Effector memory CD8-positive, alpha-beta T cell (primary cell): ENCODE measurements around the gene ZSWIM8.
"Not testable (repeated sequence)": the region's sequence is repeated elsewhere in the genome, so short reads cannot be mapped to it uniquely, and the experiment has no call there.

Source experiments
- ATAC-seq: fragments of 150-1000 bp; cut with Tn5 transposase; replicated peaks from 2 replicates; pipeline ENCODE4 v1.10.0; 2021; ENCODE audit warnings: mild to moderate bottlenecking, moderate library complexity
- DNase-seq, 3 experiments: peaks; one replicate each; pipeline ENCODE4 v3.0.0; 2021
- H3K27ac Mint-ChIP-seq, 2 donors: one replicate each; pipeline ENCODE4 v1.8.0; 2022; ENCODE audit warnings: mild to moderate bottlenecking in 2 of 2, mixed read lengths in 2 of 2, moderate library complexity in 2 of 2
- H3K27me3 Mint-ChIP-seq, 2 donors: one replicate each; pipeline ENCODE4 v1.8.0; 2022; ENCODE audit warnings: mixed read lengths in 2 of 2
- H3K36me3 Mint-ChIP-seq: one replicate; pipeline ENCODE4 v1.8.0; 2022; ENCODE audit warnings: mild to moderate bottlenecking, moderate library complexity, mixed read lengths; ENCODE audit not compliant: insufficient read depth
- H3K4me1 Mint-ChIP-seq, 2 donors: one replicate each; pipeline ENCODE4 v1.8.0; 2022; ENCODE audit warnings: low read depth in 2 of 2, mixed read lengths in 2 of 2
- H3K4me3 Mint-ChIP-seq, 2 donors: one replicate each; pipeline ENCODE4 v1.8.0; 2022; ENCODE audit warnings: mild to moderate bottlenecking in 2 of 2, mixed read lengths in 2 of 2, moderate library complexity in 2 of 2
- H3K9me3 Mint-ChIP-seq, 2 donors: one replicate each; pipeline ENCODE4 v1.8.0; 2022; ENCODE audit warnings: mixed read lengths in 2 of 2

Gene ZSWIM8

DNA sequence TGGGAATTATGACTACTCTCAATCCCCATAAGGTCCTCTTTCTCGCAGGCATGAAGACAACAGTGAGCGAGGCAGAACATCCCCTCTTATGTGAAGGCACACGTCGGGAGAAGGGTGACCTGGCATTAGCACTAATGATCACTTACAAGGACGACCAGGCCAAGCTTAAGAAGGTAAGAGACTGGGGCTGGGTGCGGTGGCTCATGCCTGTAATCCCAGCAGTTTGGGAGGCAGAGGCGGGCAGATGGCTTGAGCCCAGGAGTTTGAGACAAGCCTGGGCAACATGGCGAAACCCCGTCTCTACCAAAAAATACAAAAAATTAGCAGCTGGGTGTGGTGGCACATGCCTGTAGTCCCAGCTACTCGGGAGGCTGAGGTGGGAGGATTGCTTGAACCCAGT is 10.1 kb downstream of the ZSWIM8 start:
- not testable (repeated sequence) for ATAC-seq, H3K27me3 Mint-ChIP-seq, H3K4me1 Mint-ChIP-seq, H3K4me3 Mint-ChIP-seq, DNase-seq, H3K9me3 Mint-ChIP-seq, H3K27ac Mint-ChIP-seq
- peaks cover 84% of the 10 kb centered on the region for H3K36me3 Mint-ChIP-seq

DNA sequence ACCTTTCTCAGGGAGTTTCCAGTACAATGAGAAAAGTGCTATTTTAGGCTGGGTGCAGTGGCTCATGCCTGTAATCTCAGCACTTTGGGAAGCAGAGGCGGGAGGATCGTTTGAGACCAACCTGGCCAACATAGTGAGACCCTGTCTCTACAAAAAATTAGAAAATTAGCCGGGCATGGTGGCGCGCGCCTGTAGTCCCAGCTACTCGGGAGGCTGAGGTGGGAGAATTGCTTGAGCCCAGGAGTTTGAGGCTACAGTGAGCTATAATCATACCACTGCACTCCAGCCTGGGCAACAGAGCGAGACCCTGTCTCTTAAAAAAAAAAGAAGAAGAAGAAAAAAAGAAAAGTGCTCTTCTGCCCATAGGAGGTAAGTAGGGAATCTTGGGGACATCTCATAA is 10.6 kb downstream of the ZSWIM8 start:
- peaks cover 86% of the 10 kb centered on the region for H3K36me3 Mint-ChIP-seq

DNA sequence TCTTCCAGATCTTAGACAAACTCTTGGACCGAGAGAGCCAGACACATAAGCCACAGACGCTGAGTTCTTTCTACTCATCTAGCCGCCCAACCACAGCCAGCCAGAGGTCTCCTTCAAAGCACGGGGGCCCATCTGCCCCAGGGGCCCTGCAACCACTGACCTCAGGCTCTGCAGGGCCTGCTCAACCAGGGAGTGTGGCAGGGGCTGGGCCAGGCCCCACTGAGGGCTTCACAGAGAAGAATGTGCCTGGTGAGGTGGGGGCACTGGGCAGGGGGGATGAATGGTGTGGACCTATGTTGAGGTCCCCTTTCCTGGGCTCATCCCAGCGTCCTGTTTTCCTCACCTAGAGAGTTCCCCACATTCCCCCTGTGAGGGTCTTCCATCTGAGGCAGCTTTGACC is 11.4 kb downstream of the ZSWIM8 start:
- ATAC-seq: no peak
- Mint-ChIP-seq H3K4me3 (no peak overlapping the region), H3K4me1 (peaks cover 0 to 5% of the 10 kb centered on the region in 2 donors), H3K36me3 (peaks cover 86% of the 10 kb centered on the region), H3K27me3 (no peaks in the 10 kb centered on the region), H3K9me3 (no peaks in the 10 kb centered on the region), H3K27ac (peak overlapping the region in 1 of 2 donors; percentile 36)
- no peak for DNase-seq

More for the DNA sequence above, 10.6 kb downstream of the ZSWIM8 start:
- H3K27ac Mint-ChIP-seq: peak overlapping the region in 1 of 2 donors; percentile 36
- H3K4me3 Mint-ChIP-seq, DNase-seq, H3K9me3 Mint-ChIP-seq, H3K27me3 Mint-ChIP-seq, H3K4me1 Mint-ChIP-seq, ATAC-seq: not testable (repeated sequence)

DNA sequence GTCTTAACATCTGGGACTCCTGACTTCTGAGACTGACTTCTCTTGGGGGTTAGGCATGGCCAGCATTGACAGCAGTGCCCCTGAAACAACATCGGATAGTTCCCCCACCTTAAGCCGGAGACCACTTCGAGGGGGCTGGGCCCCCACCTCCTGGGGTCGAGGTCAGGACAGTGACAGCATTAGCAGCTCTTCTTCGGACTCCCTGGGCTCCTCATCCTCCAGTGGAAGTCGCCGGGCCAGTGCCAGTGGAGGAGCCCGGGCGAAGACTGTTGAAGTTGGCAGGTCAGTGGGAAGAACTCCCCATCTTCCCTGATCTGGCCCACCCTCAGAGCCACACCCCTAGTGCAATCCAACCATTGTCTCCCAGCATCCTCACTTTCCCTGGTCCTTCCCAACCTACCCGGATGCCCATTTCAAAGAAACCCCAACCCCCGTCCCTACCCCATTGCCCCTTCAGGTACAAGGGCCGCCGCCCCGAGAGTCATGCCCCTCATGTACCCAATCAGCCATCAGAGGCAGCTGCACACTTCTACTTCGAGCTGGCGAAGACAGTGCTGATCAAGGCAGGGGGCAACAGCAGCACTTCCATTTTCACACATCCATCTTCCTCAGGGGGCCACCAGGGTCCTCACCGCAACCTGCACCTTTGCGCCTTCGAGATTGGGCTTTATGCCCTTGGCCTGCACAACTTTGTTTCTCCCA is 12.1 kb downstream of the ZSWIM8 start:
- peak overlapping the region; percentile 4 to 85 for H3K27ac Mint-ChIP-seq
- DNase-seq (no peak), ATAC-seq (no peak)
- peaks cover 0 to 5% of the 10 kb centered on the region in 2 donors for H3K4me1 Mint-ChIP-seq
- H3K9me3 Mint-ChIP-seq: no peaks in the 10 kb centered on the region
- no peaks in the 10 kb centered on the region for H3K27me3 Mint-ChIP-seq
- peaks cover 83% of the 10 kb centered on the region for H3K36me3 Mint-ChIP-seq
- H3K4me3 Mint-ChIP-seq: no peak overlapping the region

DNA sequence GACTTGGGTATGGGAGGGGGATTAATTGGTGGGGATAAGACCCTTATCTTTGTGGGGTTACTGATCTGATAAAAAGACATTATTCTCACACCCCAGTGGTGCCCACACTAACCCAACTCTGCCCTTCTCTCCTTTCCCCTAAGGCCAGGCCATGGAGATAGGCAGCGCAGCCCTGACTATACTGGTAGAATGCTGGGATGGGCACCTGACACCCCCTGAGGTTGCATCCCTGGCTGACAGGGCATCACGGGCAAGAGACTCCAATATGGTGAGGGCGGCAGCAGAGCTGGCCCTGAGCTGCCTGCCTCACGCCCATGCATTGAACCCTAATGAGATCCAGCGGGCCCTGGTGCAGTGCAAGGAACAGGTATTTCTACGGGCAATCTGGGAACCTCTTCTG is 12.7 kb downstream of the ZSWIM8 start:
- Mint-ChIP-seq H3K4me1 (peaks cover 0 to 3% of the 10 kb centered on the region in 2 donors), H3K27me3 (no peaks in the 10 kb centered on the region), H3K4me3 (no peak overlapping the region), H3K36me3 (peaks cover 83% of the 10 kb centered on the region), H3K27ac (peak overlapping the region; percentile 4 to 85), H3K9me3 (no peaks in the 10 kb centered on the region)
- ATAC-seq: no peak
- DNase-seq: no peak

DNA sequence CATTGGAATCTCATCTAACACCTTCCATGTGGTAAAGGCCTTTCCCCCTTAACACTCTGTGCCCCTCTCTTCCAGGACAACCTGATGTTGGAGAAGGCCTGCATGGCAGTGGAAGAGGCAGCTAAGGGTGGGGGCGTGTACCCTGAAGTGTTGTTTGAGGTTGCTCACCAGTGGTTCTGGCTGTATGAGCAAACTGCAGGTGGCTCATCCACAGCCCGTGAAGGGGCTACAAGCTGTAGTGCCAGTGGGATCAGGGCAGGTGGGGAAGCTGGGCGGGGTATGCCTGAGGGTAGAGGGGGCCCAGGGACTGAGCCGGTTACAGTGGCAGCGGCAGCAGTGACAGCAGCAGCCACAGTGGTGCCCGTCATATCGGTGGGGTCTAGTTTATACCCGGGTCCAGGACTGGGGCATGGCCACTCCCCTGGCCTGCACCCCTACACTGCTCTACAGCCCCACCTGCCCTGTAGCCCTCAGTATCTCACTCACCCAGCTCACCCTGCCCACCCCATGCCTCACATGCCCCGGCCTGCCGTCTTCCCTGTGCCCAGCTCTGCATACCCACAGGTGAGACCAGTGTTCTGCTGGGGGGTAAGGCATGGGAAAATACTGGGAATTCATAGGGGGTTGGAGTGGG is 13.6 kb downstream of the ZSWIM8 start:
- peak; percentile 35 for ATAC-seq

DNA sequence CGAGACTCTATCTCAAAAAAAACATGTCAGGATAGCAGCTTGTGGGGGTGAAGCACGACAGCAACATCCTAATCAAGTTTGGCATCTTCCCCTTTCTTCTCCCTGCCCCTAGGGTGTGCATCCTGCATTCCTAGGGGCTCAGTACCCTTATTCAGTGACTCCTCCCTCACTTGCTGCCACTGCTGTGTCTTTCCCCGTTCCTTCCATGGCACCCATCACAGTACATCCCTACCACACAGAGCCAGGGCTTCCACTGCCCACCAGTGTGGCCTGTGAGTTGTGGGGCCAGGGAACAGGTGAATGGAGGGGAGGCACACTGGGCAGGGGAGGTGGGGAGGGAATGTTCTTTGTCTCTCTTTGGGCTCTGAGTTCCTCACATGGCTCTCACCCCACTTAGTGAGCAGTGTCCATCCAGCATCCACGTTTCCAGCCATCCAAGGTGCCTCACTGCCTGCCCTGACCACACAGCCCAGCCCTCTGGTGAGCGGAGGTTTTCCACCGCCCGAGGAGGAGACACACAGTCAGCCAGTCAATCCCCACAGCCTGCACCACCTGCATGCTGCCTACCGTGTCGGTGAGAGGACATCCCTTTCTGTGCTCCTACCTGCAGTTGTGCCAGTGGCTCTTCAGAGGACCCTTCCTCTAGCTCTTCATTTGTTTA is 14.6 kb downstream of the ZSWIM8 start:
- Mint-ChIP-seq H3K4me3 (no peak overlapping the region), H3K36me3 (peaks cover 82% of the 10 kb centered on the region), H3K27ac (peak overlapping the region; percentile 58 to 85), H3K9me3 (no peaks in the 10 kb centered on the region), H3K27me3 (no peaks in the 10 kb centered on the region), H3K4me1 (peaks cover 4 to 10% of the 10 kb centered on the region in 2 donors)
- peak; percentile 9 for ATAC-seq
- no peak for DNase-seq

More for the DNA sequence above, 13.6 kb downstream of the ZSWIM8 start:
- H3K4me1 Mint-ChIP-seq: peaks cover 4 to 8% of the 10 kb centered on the region in 2 donors
- peak overlapping the region; percentile 58 to 85 for H3K27ac Mint-ChIP-seq
- H3K27me3 Mint-ChIP-seq: no peaks in the 10 kb centered on the region
- H3K9me3 Mint-ChIP-seq: no peaks in the 10 kb centered on the region
- H3K4me3 Mint-ChIP-seq: no peak overlapping the region
- no peak for DNase-seq
- H3K36me3 Mint-ChIP-seq: peaks cover 84% of the 10 kb centered on the region

DNA sequence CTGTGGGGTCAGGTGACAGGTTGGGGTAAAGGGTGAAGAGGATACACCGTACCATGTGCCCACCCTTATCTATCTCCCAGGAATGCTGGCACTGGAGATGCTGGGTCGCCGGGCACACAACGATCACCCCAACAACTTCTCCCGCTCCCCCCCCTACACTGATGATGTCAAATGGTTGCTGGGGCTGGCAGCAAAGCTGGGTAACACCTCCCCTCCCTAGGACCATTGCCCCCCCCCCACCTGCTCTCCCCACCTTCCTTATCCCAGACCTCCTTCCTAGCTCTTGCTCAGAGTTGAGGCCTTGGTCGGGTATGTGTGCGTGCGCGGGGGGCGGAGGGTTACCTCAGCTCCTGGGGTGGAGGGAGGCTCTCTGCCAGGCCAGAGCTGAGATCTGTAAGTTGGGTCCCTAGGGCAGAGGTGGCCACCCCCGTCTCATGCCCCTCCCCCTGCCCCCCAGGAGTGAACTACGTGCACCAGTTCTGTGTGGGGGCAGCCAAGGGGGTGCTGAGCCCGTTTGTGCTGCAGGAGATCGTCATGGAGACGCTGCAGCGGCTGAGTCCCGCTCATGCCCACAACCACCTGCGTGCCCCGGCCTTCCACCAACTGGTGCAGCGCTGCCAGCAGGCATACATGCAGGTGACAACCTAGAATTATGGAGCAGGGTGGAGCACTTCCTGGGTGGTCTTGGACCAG is 15.3 kb downstream of the ZSWIM8 start:
- H3K4me1 Mint-ChIP-seq: peaks cover 4 to 13% of the 10 kb centered on the region in 2 donors
- DNase-seq: no peak
- H3K4me3 Mint-ChIP-seq: no peak overlapping the region
- H3K27me3 Mint-ChIP-seq: no peaks in the 10 kb centered on the region
- peak overlapping the region in 1 of 2 donors; percentile 85 for H3K27ac Mint-ChIP-seq
- no peaks in the 10 kb centered on the region for H3K9me3 Mint-ChIP-seq
- ATAC-seq: peak; percentile 3
- H3K36me3 Mint-ChIP-seq: peaks cover 81% of the 10 kb centered on the region

DNA sequence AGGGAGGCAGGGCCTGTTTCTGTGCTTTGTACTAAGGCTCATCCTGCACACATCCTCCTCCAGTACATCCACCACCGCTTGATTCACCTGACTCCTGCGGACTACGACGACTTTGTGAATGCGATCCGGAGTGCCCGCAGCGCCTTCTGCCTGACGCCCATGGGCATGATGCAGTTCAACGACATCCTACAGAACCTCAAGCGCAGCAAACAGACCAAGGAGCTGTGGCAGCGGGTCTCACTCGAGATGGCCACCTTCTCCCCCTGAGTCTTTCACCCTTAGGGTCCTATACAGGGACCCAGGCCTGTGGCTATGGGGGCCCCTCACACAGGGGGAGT is 15.8 kb downstream of the ZSWIM8 start:
- Mint-ChIP-seq H3K36me3 (peaks cover 81% of the 10 kb centered on the region), H3K4me1 (peaks cover 6 to 18% of the 10 kb centered on the region in 2 donors), H3K4me3 (no peak overlapping the region), H3K9me3 (no peaks in the 10 kb centered on the region), H3K27me3 (no peaks in the 10 kb centered on the region), H3K27ac (peak overlapping the region in 1 of 2 donors; percentile 20)
- DNase-seq (no peak), ATAC-seq (no peak)

DNA sequence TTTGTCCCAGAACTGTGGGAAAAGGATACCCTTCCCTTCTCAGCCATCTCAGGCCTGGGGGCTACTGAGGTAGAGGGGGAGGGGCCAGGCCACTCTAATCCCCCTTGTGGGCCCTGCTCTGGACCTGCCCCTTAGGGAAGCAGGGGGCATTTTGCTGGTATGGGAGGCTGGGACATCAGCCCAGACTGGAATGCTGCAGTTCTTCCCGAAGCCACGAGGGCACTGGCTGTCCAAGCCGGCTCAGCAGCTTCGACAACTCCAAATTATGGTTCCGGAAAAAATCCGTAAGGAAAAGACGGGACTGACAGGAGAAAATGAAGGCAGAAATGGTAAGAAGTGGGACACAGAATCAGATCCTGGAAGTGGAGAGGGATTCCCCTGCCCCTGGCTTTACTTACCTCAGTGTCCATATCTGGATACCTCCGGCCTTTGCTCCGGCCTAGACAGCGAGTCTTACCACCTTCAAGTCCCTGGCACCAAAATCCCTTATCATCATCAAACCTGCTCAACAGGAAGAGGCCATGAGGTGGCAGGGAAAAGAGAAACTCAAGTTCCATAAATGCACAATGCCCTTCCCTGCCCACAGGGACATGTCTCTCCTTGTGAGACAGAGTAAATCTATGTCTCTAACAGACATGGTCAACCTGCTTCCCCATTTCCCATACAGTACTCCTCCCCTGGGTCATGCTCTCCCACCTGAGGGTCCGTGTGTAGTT is 17.0 kb downstream of the ZSWIM8 start:
- H3K4me1 Mint-ChIP-seq: peaks cover 16 to 26% of the 10 kb centered on the region in 2 donors
- H3K36me3 Mint-ChIP-seq: peaks cover 87% of the 10 kb centered on the region
- ATAC-seq (no peak), DNase-seq (no peak)
- H3K9me3 Mint-ChIP-seq: no peaks in the 10 kb centered on the region
- no peaks in the 10 kb centered on the region for H3K27me3 Mint-ChIP-seq
- no peak overlapping the region for H3K4me3 Mint-ChIP-seq
- peak overlapping the region in 1 of 2 donors; percentile 76 for H3K27ac Mint-ChIP-seq

DNA sequence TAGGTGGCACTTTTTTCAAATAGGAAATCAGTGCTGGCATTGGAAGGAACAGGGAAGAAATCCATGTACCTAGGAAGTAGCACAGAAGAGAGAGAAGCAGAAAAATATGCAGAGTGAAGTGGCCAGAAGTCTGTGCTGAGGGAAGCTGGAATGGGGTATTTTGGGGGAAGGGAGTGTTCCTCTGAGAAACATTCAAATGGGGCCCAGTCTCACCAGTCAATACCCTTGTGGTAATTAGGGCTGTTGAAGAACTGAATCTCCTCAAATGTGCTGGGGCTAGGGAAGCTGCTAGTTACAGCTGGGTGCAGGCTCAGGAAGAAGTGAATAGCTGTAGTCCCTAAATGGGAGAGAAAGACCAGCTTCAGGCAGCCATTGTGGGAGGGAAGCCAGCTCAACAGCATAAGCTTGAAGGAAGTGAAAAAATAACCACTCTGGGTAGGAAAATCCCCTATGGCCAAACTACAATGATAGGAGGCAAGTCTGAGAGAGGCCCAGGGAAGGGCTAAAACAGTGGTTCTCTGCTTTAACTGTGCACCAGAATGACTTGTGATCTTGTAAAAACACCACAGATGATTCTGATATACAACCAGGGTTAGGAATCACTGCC is 18.4 kb downstream of the ZSWIM8 start:
- Mint-ChIP-seq H3K36me3 (peaks cover 87% of the 10 kb centered on the region), H3K4me1 (peaks cover 24 to 31% of the 10 kb centered on the region in 2 donors), H3K27me3 (no peaks in the 10 kb centered on the region), H3K9me3 (no peaks in the 10 kb centered on the region), H3K4me3 (no peak overlapping the region), H3K27ac (peak overlapping the region; percentile 56 to 76)
- DNase-seq (no peak), ATAC-seq (no peak)

DNA sequence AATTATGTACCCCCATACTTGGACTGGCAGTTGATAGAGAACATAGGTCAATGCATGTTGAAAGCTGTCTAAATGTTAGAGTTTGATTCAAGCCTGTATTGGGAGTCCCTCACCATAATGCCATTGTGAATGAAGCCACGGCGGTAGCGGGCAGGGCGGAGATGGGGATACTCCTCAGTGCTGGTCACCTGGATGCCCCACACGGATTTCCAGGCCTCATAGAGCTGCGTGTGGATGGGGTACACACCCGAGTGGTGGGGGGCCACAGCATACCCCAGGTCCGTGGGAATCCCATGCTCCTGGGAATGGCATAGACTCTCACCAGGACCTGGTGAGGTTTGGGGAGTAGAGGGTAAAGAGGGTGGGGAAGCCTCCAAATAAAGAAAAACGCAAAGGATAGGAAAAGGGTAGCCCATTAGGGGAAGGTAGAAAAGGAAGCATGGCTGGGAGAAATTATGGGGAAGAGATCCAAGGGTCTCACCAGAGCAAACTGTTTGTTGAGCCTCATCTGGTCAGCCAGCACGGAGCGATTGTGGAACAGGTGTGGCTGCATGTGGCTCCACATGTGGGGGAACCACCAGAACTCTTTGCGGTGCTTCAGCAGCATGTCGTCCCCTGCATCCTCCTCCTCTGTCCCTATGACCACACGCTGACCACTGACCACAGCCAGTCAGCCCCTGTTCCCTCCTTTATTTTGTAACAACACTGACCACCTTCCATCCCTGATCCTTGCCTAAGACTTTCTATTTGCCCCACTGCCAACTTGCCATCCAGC is 21.0 kb downstream of the ZSWIM8 start:
- no peak for DNase-seq
- H3K4me1 Mint-ChIP-seq: peaks cover 33 to 48% of the 10 kb centered on the region in 2 donors
- ATAC-seq: no peak
- H3K27me3 Mint-ChIP-seq: no peaks in the 10 kb centered on the region
- no peaks in the 10 kb centered on the region for H3K9me3 Mint-ChIP-seq
- peak overlapping the region; percentile 33 to 88 for H3K27ac Mint-ChIP-seq
- peaks cover 79% of the 10 kb centered on the region for H3K36me3 Mint-ChIP-seq
- H3K4me3 Mint-ChIP-seq: peak overlapping the region in 1 of 2 donors; percentile 7
